Inferior parietal cortex (tissue), 1 donor: ENCODE measurements around the gene GPRC5A.

Experiments
- DNase-seq: peaks from one replicate; pipeline ENCODE4 v3.0.0-alpha.2; 2016; ENCODE audit errors: extremely low spot score

GPRC5A gene

DNA sequence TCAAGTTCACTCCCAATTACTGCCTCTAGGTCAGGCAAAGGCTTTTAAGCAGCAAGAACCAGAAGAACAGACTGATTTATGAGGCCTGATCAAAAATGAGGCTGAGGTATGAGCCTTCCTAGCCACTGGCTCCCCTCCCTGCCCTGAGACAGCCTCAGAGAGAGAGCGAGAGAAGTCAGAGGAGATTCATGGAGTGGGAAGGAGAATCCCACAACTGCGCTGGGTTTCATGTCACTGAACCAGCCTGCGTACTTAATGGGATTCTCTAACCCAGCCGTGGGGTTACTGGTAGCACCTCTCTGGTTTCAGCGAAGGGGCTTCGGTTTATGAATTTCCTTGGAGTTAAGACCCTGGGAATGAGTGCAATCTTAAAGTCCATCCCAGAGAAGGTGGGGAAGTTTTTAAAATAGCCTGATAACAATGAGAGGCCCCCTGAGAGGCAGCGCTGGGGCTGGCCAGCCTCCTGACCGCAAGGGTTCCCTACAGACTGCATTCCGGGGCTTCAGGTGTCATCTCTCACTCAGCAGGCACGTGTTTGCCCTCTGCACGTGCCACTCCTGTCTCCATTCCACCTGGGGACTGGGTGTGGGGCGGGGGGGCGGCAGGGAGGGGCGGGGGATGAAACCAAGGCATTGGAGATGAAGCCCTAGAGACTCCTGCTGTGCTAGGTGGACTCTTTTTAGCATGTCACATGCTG, 6.1 kb upstream of the GPRC5A start:
- no peak for DNase-seq

DNA sequence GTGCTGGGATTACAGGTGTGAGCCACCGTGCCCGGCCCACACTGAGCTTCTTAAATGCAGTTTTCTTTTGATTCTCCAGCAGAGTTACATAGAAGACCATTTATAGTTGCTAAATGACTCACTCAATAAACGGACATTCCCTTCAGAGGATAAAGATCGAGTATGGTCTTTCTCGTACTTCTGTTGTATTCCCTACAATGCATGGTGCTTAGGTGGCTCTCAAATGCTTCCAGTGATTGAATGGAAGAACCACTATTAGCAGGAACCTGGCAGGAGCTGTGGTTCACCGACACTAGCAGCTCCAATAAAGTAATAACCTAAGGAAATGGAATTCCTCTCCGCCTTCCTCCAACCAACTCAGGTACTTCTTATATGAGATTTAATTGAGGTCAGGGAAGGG, 3.9 kb upstream of the GPRC5A start:
- DNase-seq: no peak

DNA sequence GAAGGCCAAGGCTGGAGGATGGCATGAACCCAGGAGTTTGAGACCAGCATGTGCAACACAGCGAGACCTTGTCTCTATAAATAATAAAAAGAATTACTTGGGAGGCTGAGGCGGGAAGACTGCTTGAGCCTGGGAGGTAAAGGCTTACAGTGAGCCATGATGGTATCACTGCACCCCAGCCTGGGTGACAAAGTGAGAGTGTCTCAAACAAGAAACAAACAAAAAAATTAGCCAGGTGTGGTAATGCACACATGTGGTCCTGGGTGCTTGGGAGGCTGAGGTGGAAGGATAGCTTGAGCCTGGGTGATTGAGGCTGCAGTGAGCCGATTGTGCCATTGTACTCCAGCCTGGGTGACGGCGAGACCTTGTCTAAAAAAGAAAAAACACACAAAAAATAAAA, 1.7 kb upstream of the GPRC5A start:
- DNase-seq: no peak

DNA sequence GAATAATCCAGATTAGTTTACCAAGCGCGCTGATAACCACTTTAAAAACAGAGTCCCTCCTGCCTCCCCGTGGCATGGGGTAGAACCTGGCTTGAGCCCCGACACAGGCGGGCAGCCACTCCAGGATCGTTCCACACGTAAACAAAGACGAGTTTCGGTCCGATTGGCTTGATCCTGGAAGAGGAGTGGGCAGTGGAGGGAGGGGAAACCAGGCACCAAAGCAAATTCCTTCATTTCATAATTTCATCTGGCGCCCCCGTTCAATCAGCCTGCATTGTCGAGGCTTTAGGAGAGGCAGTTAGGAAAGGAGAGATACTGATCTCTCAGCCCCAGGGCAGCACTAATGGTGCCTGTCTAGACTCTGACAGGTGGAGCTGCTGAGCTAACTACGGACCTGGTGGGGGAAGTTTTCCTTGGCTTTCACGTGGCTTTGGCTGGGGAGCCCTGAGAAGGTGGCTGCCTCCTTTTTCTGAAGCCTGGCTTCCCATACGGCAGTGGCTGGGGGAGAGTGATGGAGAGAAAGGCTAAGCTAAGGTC, 751 bp upstream of the GPRC5A start:
- no peak for DNase-seq

GRCh38 chr12:12891881-12892355, 556 bp downstream of the GPRC5A start:
- no peak for DNase-seq

DNA sequence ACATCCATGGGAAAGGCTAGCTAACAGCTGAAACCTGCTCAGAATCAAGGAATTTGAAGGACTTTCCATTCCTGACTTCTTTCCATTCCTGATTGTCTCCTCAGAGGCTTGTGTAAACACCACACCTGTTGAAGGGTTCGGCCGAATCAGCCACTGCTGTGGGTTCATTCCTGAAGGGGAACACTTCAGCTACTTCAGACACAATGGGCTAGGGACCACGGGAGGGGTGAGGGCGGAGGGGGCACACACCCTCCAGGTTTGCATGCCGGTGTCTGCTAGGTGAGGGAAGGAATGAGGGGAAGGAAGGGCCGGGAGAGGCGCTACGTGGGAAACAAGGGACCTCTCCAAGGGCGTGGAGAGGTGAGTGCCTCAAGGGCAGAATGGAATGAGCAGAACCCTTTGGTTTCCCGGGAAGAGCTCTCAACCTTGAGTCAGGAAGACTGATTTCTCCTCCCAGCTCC, 1.3 kb downstream of the GPRC5A start:
- no peak for DNase-seq

DNA sequence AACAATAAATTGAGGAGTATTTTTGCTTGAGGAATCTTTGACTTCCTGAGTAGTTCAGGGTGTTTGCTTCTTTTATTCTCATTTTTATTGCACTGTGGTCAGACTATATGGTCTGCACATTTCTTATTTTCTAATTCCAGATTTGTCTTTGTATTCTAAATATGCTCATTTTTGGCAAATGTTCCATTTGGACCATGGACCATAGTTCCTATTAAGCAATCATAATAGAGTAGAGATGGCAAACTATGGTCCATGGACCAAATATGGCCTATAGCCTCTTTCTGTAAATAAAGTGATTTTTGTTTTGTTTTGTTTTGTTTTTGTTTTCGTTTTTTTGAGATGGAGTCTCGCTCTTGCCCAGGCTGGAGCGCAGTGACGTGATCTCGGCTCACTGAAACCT, 2.1 kb downstream of the GPRC5A start:
- DNase-seq: no peak

DNA sequence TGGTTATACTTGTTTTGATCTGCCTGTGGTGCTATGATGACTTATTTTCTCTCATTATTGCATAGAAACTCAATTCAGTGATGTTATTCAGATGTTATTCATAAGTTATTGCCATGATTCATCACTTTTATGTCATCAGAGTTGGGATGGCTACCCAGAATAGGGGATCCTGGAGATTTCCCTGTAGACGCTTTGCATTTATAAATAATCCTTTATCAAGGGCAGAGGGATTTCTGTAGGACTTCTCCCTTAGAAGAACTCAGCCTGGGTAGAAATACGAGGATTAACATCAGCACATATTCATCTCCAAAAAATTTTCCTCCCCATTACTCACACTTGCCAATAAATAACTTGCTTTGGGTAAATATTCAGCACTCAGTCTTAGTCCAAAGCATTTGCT, 4.9 kb downstream of the GPRC5A start:
- DNase-seq: no peak

- DNase-seq: no peak
These were observed 5.9 kb downstream of the GPRC5A start for GRCh38 chr12:12897302-12897701.

DNA sequence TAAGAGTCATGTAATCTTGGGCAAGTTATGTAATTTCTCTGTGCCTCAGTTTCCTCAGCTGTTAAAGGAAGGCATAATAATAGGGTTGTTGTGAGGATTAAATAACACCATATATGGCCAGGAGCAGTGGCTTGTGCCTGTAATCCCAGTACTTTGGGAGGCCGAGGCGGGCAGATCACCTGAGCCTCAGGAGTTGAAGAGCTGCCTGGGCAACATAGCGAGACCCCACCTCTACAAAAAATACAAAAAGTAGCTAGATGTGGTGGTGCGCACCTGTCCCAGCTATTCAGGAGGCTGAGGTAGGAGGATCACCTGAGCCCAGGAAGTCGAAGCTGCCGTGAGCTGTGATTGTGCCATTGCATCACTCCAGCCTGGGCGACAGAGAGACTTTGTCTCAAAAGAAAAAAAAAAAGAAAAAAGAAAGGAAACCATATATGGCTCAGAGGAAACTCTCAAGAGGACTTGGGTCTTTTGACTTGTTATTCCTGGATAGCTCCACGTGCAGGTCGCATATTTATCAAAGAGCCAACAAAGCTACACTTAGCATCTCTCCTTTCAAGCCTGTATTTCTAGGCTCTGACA, 6.9 kb downstream of the GPRC5A start:
- DNase-seq: no peak

DNA sequence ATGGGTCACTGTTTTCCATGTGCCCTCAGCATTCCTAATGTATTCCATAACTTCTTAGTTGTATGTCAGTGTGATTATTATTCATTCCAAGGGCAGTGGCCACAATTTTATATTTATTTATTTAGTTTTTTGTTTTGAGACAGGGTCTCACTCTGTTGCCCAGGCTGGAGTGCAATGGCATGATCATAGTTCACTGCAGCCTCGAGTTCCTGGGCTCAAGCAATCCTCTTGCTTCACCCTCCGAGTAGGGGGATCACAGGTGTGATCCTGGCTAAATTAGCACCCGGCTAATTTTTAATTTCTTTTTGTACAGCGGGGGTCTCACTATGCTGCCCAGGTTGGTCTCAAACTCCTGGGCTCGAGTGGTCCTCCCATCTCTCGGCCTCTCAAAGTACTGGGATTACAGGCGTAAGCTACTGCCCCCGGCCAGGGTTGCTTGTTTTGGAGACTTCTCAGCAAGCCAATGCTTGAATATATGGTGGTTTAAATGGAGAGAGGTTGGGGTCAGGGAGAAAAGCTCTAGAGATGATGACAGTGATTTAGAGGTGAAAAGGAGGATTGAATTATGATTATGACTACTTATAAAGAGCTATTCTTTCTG, 7.6 kb downstream of the GPRC5A start:
- no peak for DNase-seq

DNA sequence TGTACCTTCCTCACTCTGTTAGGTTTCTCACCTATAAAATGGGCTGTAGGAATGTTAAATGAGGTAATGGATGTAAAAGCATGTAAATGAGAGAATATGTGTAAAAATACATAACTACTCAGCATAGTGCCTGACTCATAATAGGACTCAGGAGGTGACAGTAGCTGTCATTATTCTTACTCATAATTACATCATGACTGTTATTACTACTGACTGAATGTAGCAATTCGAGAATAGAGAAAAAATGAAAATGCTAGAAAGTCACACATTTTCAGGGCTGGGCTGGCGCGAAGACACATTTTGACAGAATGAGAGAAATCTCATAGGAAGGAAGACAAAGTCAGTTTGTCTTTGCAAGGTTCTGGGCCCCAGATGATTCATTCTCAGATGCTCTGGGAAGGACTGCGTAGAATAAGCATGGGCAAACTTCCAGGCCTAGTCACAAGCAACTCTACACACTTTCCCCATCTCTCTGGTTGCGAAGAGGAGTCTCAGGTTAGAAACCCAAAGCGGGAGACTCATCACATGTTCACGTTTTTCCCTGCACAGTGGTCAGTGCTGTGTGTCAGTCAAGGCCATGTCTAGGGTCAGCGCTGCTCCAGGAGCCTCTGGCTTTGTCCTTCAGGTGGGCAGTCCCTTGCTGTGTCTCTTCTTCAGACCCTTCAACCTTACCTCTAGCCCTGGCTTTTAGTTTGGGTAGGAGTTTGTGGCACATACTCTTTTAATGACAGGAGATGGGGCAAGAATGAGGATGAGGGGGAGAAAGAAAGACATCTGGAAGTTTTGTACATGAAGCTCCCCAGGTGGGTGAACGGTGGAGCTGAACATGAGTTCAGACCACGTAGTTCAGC, 8.4 kb downstream of the GPRC5A start:
- DNase-seq: peak; percentile 43

DNA sequence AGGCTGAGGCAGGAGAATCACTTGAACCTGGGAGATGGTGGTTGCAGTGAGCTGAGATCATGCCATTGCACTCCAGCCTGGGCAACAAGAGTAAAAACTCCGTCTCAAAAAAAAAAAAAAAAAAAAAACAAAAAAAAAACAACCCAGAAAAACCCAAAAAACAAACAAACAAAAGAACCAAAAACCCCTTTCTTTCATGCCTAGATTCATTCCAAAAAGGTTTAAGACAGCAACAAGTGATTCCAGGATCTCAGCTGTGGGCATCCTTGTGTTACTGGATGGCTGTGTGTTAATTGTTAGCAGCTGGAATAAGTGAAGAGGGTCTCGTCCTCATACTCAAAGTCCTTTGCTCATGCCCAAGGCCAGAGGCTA, 9.4 kb downstream of the GPRC5A start:
- no peak for DNase-seq

DNA sequence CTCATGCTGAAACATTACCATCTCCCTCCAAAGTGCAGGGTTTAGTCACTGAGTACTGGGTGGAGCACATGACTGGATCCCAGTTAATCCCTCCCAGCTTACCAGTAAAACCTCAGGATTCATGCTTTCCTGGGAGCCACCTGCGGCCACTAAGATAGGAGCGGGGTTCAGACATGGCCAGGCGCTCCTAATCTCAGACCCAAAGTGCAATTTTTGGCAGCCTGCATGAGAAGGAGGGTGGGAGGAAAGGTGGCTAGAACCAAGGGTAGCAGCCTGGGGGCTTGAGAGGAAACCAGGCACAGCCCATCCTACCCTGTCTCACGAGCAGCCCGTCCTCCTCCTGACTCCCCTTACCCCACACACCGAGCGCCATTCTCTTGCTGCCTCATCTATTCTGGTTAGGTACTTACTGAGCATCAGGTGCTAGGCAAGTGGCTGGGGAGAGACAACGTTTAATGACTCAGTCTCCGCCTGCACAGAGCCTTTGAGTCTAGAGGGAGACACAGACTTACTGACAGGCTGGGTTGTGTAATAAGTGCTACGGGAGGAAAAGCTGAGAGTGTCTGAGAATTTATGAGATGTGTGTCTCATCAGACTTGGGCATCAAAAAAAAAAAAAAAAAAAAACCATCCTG, 9.9 kb downstream of the GPRC5A start:
- no peak for DNase-seq

GRCh38 chr12:12902036-12902435, 10.7 kb downstream of the GPRC5A start:
- no peak for DNase-seq

DNA sequence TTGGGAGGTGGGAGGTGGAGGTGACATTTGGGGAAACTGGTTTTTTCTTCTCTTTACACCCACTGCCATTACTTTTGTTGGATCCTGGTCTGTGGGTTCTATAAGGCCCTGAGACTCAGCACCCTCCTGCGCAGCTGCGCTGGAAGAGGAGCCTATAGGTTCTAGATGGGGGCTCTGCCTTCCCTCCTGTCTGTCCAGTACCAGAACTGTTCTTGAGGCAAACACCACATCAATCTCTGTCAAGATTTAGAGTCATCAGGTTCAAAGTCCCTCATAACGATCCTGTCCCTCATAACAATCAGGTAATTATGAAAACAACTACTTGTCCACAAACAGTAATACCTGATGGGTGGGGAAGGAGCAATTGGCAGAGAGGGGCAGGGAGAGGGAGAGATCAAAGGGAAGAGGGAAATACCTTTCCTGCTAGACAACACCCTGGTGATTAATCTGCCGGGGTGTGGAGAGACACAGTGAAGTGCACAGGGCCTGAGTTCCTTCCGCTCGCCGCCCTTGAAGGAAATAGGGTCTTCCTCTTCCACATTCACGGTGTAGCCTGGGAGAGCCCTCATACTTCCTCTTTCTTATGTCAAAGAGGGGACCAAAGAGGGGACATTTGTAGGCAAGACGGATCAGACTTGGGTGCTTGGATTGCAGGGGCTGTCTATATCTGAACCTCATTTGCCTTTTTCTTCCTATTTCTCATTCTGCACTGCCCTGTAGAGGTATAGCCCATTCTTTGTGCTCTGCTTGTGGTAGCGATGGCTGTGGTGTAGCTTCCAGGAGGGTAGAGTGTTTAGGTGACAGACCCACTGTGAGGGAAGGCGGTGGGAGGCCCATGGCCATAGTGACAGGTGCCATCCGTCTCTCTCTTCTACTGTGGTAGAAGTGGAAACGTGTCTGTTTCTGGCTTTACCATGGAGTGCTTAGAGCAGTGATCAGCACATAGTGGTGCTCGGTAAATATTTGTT, 12.6 kb downstream of the GPRC5A start:
- DNase-seq: no peak

GRCh38 chr12:12907552-12907951, 16.2 kb downstream of the GPRC5A start:
- DNase-seq: no peak

- DNase-seq: no peak
These were observed 16.9 kb downstream of the GPRC5A start for GRCh38 chr12:12908252-12908651.

DNA sequence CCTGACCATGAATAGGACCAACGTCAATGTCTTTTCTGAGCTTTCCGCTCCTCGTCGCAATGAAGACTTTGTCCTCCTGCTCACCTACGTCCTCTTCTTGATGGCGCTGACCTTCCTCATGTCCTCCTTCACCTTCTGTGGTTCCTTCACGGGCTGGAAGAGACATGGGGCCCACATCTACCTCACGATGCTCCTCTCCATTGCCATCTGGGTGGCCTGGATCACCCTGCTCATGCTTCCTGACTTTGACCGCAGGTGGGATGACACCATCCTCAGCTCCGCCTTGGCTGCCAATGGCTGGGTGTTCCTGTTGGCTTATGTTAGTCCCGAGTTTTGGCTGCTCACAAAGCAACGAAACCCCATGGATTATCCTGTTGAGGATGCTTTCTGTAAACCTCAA, 17.3 kb downstream of the GPRC5A start:
- DNase-seq: no peak

DNA sequence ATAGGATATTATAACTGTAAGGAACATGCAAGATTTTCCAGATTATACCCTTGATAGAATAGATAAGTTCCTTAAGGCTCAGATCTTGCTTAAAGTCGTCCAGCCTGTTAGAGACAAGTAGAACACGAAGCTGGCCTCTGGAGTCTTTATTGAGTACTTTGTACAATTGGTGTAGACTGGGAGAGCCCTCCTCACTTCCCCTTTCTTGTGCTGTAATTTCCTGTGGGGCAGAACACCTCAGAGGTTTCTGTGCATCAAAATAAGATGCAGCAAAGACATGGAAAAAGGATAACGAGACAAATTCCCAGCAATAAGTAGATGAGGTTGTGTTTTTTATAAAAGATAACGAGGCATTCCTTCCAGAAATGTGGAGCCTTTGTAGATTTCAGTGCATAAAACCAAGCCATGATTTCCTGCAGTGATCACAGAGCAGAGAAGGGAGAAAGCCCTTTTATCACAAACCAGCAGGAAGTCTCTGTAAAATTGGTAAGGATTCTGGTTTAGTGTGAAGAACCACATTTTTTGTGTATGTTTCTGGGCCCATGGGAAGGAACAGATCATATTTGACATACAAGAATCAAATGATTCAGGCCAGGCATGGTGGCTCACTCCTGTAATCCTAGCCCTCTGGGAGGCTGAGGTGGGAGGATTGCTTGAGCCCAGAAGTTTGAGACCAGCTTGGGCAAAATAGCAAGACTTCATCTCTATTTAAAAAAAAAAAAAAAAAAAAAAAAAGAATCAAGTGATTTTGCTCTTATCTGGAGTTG, 18.0 kb downstream of the GPRC5A start:
- no peak for DNase-seq
